H1 (cell line): ENCODE measurements around the gene CEACAM8. TPM values are rescaled to one million over a fixed set of nuclear protein-coding genes. Genes with fewer than 3 reads are reported as not detected.
A peak's percentile ranks its signal among the peaks of the same experiment; 100 is the strongest.

ENCODE experiments used
- CTCF ChIA-PET: fragments of 300-600 bp; sonication (Branson Sonifier 250); formaldehyde crosslinking; loops from one replicate; lab custom pipeline; 2021; ENCODE audit not compliant: partially characterized antibody; lab: Charles Lee
- POLR2A ChIA-PET: fragments of 300-600 bp; sonication (Branson Sonifier 250); formaldehyde crosslinking; loops from one replicate; lab custom pipeline; 2021; ENCODE audit warnings: inconsistent platforms; ENCODE audit not compliant: partially characterized antibody; lab: Charles Lee
- DNase-seq, 2 experiments: peaks; one replicate each; pipeline versions ENCODE4 v3.0.0 to v3.0.0-alpha.2; 2010 to 2022; ENCODE audit warnings: low spot score in 2 of 2, low read depth in 1 of 2, mixed read lengths in 1 of 2
- FAIRE-seq: peaks from 2 replicates; lab custom pipeline; 2011; peaks lifted over from hg19 to GRCh38; lab: Jason Lieb, UNC
- H2AFZ ChIP-seq: 2 replicates; pipeline ENCODE4 v1.8.1; 2012; ENCODE audit warnings: low read length, inconsistent platforms
- H2AK5ac ChIP-seq: 2 replicates; pipeline ENCODE4 v1.6.1; 2013; ENCODE audit warnings: low read depth, low read length
- H2BK120ac ChIP-seq: replicated peaks from 2 replicates; pipeline ENCODE3; 2013; ENCODE audit warnings: low read depth, low read length, inconsistent platforms
- H2BK12ac ChIP-seq: 2 replicates; pipeline ENCODE4 v1.6.1; 2013; ENCODE audit warnings: low read depth, low read length
- H2BK15ac ChIP-seq: 2 replicates; pipeline ENCODE4 v1.6.1; 2013; ENCODE audit warnings: low read length
- H2BK20ac ChIP-seq: 2 replicates; pipeline ENCODE4 v1.6.1; 2013; ENCODE audit warnings: low read length
- H2BK5ac ChIP-seq: 2 replicates; pipeline ENCODE4 v1.6.1; 2013; ENCODE audit warnings: low read depth, low read length
- H3K14ac ChIP-seq: 2 replicates; pipeline ENCODE4 v1.6.1; 2013; ENCODE audit warnings: inconsistent platforms; ENCODE audit not compliant: insufficient read length
- H3K18ac ChIP-seq: 2 replicates; pipeline ENCODE4 v1.6.1; 2013; ENCODE audit warnings: low read length; ENCODE audit errors: extremely low read depth
- H3K23ac ChIP-seq: 2 replicates; pipeline ENCODE4 v1.6.1; 2013; ENCODE audit warnings: inconsistent platforms; ENCODE audit not compliant: insufficient read length
- H3K23me2 ChIP-seq: 2 replicates; pipeline ENCODE4 v1.6.1; 2013; ENCODE audit warnings: low read depth, low read length
- H3K27ac ChIP-seq: 2 replicates; pipeline ENCODE4 v1.6.1; 2011; ENCODE audit warnings: low read depth, low read length, inconsistent platforms
- H3K27me3 ChIP-seq, 4 experiments: replicated peaks in 1 of 4; 1 replicate in 1 of 4; 2 replicates in 3 of 4; pipeline versions ENCODE4 v1.6.1 to v1.8.1; 2011 to 2013; ENCODE audit warnings: low read length in 3 of 4, mild to moderate bottlenecking in 3 of 4, inconsistent platforms in 2 of 4, mixed read lengths in 2 of 4, moderate library complexity in 1 of 4; ENCODE audit not compliant: control insufficient read depth in 3 of 4, insufficient read depth in 3 of 4; ENCODE audit errors: extremely low read depth in 1 of 4
- H3K36me3 ChIP-seq, 4 experiments: 2 replicates each; pipeline versions ENCODE4 v1.6.1 to v1.8.1; 2011 to 2013; ENCODE audit warnings: mild to moderate bottlenecking in 4 of 4, low read length in 3 of 4, moderate library complexity in 2 of 4, control low read depth in 1 of 4, inconsistent platforms in 1 of 4; ENCODE audit not compliant: insufficient read depth in 4 of 4, control insufficient read depth in 2 of 4
- H3K4ac ChIP-seq: replicated peaks from 2 replicates; pipeline ENCODE3; 2013; ENCODE audit warnings: low read length, low read depth, mixed read lengths, inconsistent platforms; ENCODE audit not compliant: insufficient read length
- H3K4me1 ChIP-seq, 4 experiments: replicated peaks in 1 of 4; 1 replicate in 1 of 4; 2 replicates in 3 of 4; pipeline versions ENCODE4 v1.6.1 to v1.8.1; 2011 to 2013; ENCODE audit warnings: low read length in 3 of 4, inconsistent platforms in 2 of 4, mixed read lengths in 1 of 4; ENCODE audit not compliant: insufficient read depth in 4 of 4, control insufficient read depth in 3 of 4
- H3K4me2 ChIP-seq, 2 experiments: 2 replicates each; pipeline versions ENCODE4 v1.6.1 to v1.8.1; 2011 to 2013; ENCODE audit warnings: low read depth in 2 of 2, low read length in 2 of 2, control low read depth in 1 of 2, inconsistent platforms in 1 of 2, mild to moderate bottlenecking in 1 of 2; ENCODE audit not compliant: insufficient read depth in 1 of 2
- H3K4me3 ChIP-seq, 4 experiments: fragments of 200-600, 300-600 bp in 1 of 4; sonication (generic), shearing (Covaris generic), sonication (Bioruptor Twin) in 1 of 4; 2 replicates each; pipeline versions ENCODE4 v1.5.1 to v1.8.1; 2011 to 2016; ENCODE audit warnings: low read length in 4 of 4, low read depth in 3 of 4, control low read depth in 2 of 4, inconsistent platforms in 2 of 4, mild to moderate bottlenecking in 2 of 4, mixed read lengths in 1 of 4, moderate library complexity in 1 of 4; ENCODE audit not compliant: insufficient read depth in 2 of 4; ENCODE audit errors: extremely low read depth in 1 of 4
- H3K56ac ChIP-seq: replicated peaks from 2 replicates; pipeline ENCODE3; 2013; ENCODE audit warnings: low read depth, mild to moderate bottlenecking, mixed read lengths, low read length, inconsistent platforms; ENCODE audit not compliant: insufficient read length
- H3K79me1 ChIP-seq: 2 replicates; pipeline ENCODE4 v1.6.1; 2013; ENCODE audit warnings: low read depth, low read length, control low read depth
- H3K79me2 ChIP-seq, 2 experiments: 2 replicates each; pipeline versions ENCODE4 v1.6.1 to v1.8.1; 2012 to 2013; ENCODE audit warnings: low read length in 2 of 2, mild to moderate bottlenecking in 2 of 2, inconsistent platforms in 1 of 2; ENCODE audit not compliant: insufficient read depth in 2 of 2, control insufficient read depth in 1 of 2
- H3K9ac ChIP-seq, 4 experiments: replicated peaks in 1 of 4; 1 replicate in 1 of 4; 2 replicates in 3 of 4; pipeline versions ENCODE4 v1.6.1 to v1.8.1; 2011 to 2013; ENCODE audit warnings: low read depth in 3 of 4, low read length in 3 of 4, control low read depth in 2 of 4, mild to moderate bottlenecking in 2 of 4, moderate library complexity in 2 of 4, inconsistent platforms in 1 of 4; ENCODE audit errors: extremely low read depth in 1 of 4
- H3K9me3 ChIP-seq, 2 experiments: 2 replicates each; pipeline versions ENCODE4 v1.6.1 to v1.8.1; 2012 to 2013; ENCODE audit warnings: mild to moderate bottlenecking in 2 of 2, moderate library complexity in 2 of 2, control low read depth in 1 of 2, inconsistent platforms in 1 of 2, low read depth in 1 of 2, low read length in 1 of 2, mixed read lengths in 1 of 2; ENCODE audit not compliant: insufficient read depth in 2 of 2
- H4K20me1 ChIP-seq, 2 experiments: replicated peaks in 1 of 2; 2 replicates each; pipeline versions ENCODE3 to v1.8.1; 2011 to 2013; ENCODE audit warnings: inconsistent platforms in 2 of 2, low read length in 2 of 2, mild to moderate bottlenecking in 1 of 2; ENCODE audit not compliant: insufficient read depth in 2 of 2, control insufficient read depth in 1 of 2
- H4K5ac ChIP-seq: 2 replicates; pipeline ENCODE4 v1.6.1; 2013; ENCODE audit warnings: low read length, low read depth, mixed read lengths, inconsistent platforms; ENCODE audit not compliant: insufficient read length
- H4K8ac ChIP-seq: 2 replicates; pipeline ENCODE4 v1.8.0; 2013; ENCODE audit warnings: mild to moderate bottlenecking, moderate library complexity, low read length, inconsistent platforms; ENCODE audit not compliant: insufficient read depth; ENCODE audit errors: extremely low read depth
- H4K91ac ChIP-seq: replicated peaks from 2 replicates; pipeline ENCODE3; 2013; ENCODE audit warnings: low read length, mixed read lengths, inconsistent platforms; ENCODE audit not compliant: insufficient read length
- RAD21 ChIP-seq, 2 experiments: IDR thresholded peaks in 1 of 2; conservative IDR thresholded peaks in 1 of 2; 2 replicates each; pipeline ENCODE4 v1.6.1; 2011; ENCODE audit warnings: low read depth in 2 of 2, low read length in 2 of 2, improper control_type of control experiment in 1 of 2, inconsistent platforms in 1 of 2, mild to moderate bottlenecking in 1 of 2, moderate library complexity in 1 of 2
- RFX5 ChIP-seq: IDR thresholded peaks from 2 replicates; pipeline ENCODE4 v1.6.1; 2011; ENCODE audit warnings: low read depth, low read length, improper control_type of control experiment, borderline replicate concordance
- WGBS, 2 experiments: shearing (Covaris generic) in 1 of 2; methylation state at CpG; one replicate each; pipeline versions ENCODE4 v1.1.6 to v1.1.7; 2013 to 2015; ENCODE audit warnings: low lambda C conversion rate in 2 of 2, mixed read lengths in 2 of 2, inconsistent platforms in 1 of 2, low coverage in 1 of 2, missing lambda C conversion rate in 1 of 2; ENCODE audit not compliant: insufficient replicate concordance in 2 of 2, insufficient coverage in 1 of 2, insufficient read length in 1 of 2; ENCODE audit errors: extremely low coverage in 1 of 2, missing lambda C conversion rate in 1 of 2; 5-methylcytosine and 5-hydroxymethylcytosine counted together
- polyA plus RNA-seq, 7 experiments: library from polyadenylated mRNA; depleted of rRNA in 3 of 7; stranded (reverse) in 5 of 7; unstranded in 2 of 7; fragments of >200 nt in 5 of 7; fragments of 200-250 nt in 2 of 7; gene quantifications; 1 replicate in 5 of 7; 2 replicates in 1 of 7; 4 replicates in 1 of 7; pipeline versions ENCODE4 v1.2.1 to v1.2.3, GENCODE V29; 2011 to 2013; ENCODE audit warnings: missing spikeins in 2 of 7, mixed read lengths in 2 of 7
- total RNA-seq: library from RNA; stranded (reverse); fragmentation: NEBNext Ultra II Directional; extraction: Animal tissue kit (Norgen Biotek cat#: 25700); gene quantifications from 2 replicates; pipeline ENCODE4 v1.2.1, GENCODE V29; 2021
- TF ChIP-seq, protein P1 (sequence below), 3 experiments: IDR thresholded peaks; 1 replicate in 2 of 3; 2 replicates in 1 of 3; pipeline versions ENCODE4 v1.5.1 to v1.6.1; 2011; ENCODE audit warnings: low read length in 3 of 3, mild to moderate bottlenecking in 3 of 3, inconsistent platforms in 2 of 3, low read depth in 1 of 3, moderate library complexity in 1 of 3; ENCODE audit not compliant: insufficient read depth in 1 of 3; ENCODE audit errors: control extremely low read depth in 1 of 3

Gene CEACAM8
- total and polyA plus RNA-seq, 2 of the 8 experiments (the other 6 are each of a cell fraction or from before 2014, with no cell fraction given), result not detected

GRCh38 chr19:42606660-42607351 is 12.1 kb upstream of the CEACAM8 start:
- Histone ChIP-seq H2BK15ac (no peak overlapping the region), H3K27ac (no peak overlapping the region), H3K56ac (no peak overlapping the region), H4K5ac (no peak overlapping the region), H3K23me2 (no peaks in the 10 kb centered on the region), H3K14ac (no peak overlapping the region), H3K9me3 (peaks cover 13 to 40% of the 10 kb centered on the region in 2 experiments), H3K23ac (no peak overlapping the region), H3K18ac (no peak overlapping the region), H4K20me1 (no peaks in the 10 kb centered on the region), H3K4me2 (no peak overlapping the region), H3K4me3 (no peak overlapping the region), H3K79me1 (no peaks in the 10 kb centered on the region), H3K4ac (no peak overlapping the region), H2AK5ac (no peak overlapping the region), H2BK12ac (no peak overlapping the region), H4K8ac (peak overlapping the region; percentile 45; the same call in 1 of the 2 replicates), H3K27me3 (no peaks in the 10 kb centered on the region; a peak in 1 of 7 replicates), H3K36me3 (no peaks in the 10 kb centered on the region), H2AFZ (no peak overlapping the region), H2BK5ac (no peak overlapping the region), H3K9ac (no peak overlapping the region), H2BK20ac (no peak overlapping the region), H4K91ac (no peak overlapping the region), H3K4me1 (no peaks in the 10 kb centered on the region), H3K79me2 (no peaks in the 10 kb centered on the region), H2BK120ac (no peak overlapping the region)
- POLR2A ChIA-PET, result no interaction called here
- DNase-seq (peak; percentile 44 to 88), FAIRE-seq (no peak)
- TF ChIP-seq RAD21 (IDR thresholded peaks at IDR 0.05 in 1 of 2, conservative IDR thresholded peaks at IDR 0.05 in 1 of 2; ENCODE audit: low read depth in 2 of 2, low read length in 2 of 2) (peak; percentile 77 to 78), RFX5 (no peak)
- TF ChIP-seq, protein P1, sequence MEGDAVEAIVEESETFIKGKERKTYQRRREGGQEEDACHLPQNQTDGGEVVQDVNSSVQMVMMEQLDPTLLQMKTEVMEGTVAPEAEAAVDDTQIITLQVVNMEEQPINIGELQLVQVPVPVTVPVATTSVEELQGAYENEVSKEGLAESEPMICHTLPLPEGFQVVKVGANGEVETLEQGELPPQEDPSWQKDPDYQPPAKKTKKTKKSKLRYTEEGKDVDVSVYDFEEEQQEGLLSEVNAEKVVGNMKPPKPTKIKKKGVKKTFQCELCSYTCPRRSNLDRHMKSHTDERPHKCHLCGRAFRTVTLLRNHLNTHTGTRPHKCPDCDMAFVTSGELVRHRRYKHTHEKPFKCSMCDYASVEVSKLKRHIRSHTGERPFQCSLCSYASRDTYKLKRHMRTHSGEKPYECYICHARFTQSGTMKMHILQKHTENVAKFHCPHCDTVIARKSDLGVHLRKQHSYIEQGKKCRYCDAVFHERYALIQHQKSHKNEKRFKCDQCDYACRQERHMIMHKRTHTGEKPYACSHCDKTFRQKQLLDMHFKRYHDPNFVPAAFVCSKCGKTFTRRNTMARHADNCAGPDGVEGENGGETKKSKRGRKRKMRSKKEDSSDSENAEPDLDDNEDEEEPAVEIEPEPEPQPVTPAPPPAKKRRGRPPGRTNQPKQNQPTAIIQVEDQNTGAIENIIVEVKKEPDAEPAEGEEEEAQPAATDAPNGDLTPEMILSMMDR (IDR thresholded peaks at IDR 0.05; ENCODE audit: control extremely low read depth in 1 of 3, insufficient read depth in 1 of 3, low read depth in 1 of 3, low read length in 3 of 3), result peak; percentile 79 to 90 (median 84)
- 44% methylated on average over 14 of the region's 14 CpGs; no CpG with 5 or more reads in 1 of the 2 experiments for WGBS, 2 experiments
- CTCF ChIA-PET, result interaction anchor here (0.6 to 2.3 kb wide), 6 partner anchors 11 to 812 kb away, joined by 3 to 11 read pairs (median 3); no protein-coding TSS in a partner anchor
